ENCODE measurements around the gene NENF.

NENF gene

DNA sequence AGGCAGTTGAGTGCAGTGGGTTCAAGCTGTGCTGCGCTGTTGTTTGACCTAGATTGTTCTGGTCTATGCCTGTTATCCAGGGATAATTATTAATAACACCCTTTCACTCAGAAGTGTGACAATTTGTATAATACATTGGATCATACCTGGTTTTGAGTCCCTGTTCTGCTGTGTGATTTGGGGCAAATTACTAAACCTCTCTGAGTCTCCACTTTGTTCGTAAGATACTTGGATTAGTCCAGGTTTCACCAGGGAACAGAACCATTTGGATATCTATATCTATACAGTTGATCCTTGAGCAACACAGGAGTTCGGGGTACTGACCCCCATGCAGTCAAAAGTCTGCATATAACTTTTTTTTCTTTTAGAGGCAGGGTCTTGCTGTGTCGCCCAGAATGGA lies 2.3 kb downstream of the NENF start:
- Mint-ChIP-seq H3K36me3 (ENCODE audit: low read depth) (no peaks in the 10 kb centered on the region), H3K4me1 (peaks cover 15% of the 10 kb centered on the region), H3K4me3 (no peak overlapping the region), H3K9me3 (no peaks in the 10 kb centered on the region), H3K27ac (no peak overlapping the region), H3K27me3 (ENCODE audit: low read depth, poor library complexity) (peaks cover 28% of the 10 kb centered on the region)
- TF ChIP-seq, protein P1, sequence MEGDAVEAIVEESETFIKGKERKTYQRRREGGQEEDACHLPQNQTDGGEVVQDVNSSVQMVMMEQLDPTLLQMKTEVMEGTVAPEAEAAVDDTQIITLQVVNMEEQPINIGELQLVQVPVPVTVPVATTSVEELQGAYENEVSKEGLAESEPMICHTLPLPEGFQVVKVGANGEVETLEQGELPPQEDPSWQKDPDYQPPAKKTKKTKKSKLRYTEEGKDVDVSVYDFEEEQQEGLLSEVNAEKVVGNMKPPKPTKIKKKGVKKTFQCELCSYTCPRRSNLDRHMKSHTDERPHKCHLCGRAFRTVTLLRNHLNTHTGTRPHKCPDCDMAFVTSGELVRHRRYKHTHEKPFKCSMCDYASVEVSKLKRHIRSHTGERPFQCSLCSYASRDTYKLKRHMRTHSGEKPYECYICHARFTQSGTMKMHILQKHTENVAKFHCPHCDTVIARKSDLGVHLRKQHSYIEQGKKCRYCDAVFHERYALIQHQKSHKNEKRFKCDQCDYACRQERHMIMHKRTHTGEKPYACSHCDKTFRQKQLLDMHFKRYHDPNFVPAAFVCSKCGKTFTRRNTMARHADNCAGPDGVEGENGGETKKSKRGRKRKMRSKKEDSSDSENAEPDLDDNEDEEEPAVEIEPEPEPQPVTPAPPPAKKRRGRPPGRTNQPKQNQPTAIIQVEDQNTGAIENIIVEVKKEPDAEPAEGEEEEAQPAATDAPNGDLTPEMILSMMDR (IDR thresholded peaks at IDR 0.05) = no peak
- DNase-seq = no peak

DNA sequence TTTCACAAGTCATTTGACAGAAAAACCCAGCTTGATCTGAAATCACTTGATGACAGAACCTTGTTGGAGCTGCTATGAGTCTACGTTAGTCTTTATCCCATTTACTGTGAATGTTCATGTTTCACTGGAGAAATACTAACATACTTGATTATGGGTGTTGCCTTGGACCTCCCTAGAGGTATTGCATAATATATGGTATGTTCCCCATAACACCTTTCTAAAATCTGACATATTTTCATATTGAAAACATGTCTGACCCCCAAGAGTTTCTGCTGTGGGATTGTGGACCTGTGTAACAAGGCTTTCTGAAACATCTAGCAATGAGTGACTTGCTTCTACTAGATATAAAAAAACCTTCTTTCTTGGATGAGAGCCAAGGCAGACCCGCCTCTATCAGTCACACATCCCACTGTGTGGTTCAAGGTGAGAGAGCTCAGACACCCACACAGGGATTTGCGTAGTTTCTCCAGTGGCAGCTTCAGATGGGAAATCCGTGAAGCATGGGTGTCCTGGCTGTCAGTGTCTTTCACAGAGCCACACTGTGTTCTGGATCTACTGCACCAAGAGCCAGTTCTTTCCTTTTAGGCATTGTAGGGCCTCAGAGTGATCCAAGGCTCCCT lies 4.6 kb downstream of the NENF start:
- TF ChIP-seq, protein P1 (IDR thresholded peaks at IDR 0.05) = no peak
- Mint-ChIP-seq H3K4me1 (peaks cover 20% of the 10 kb centered on the region), H3K36me3 (ENCODE audit: low read depth) (no peaks in the 10 kb centered on the region), H3K27ac (no peak overlapping the region), H3K27me3 (ENCODE audit: low read depth, poor library complexity) (peaks cover 19% of the 10 kb centered on the region), H3K9me3 (no peaks in the 10 kb centered on the region), H3K4me3 (no peak overlapping the region)
- DNase-seq = no peak

DNA sequence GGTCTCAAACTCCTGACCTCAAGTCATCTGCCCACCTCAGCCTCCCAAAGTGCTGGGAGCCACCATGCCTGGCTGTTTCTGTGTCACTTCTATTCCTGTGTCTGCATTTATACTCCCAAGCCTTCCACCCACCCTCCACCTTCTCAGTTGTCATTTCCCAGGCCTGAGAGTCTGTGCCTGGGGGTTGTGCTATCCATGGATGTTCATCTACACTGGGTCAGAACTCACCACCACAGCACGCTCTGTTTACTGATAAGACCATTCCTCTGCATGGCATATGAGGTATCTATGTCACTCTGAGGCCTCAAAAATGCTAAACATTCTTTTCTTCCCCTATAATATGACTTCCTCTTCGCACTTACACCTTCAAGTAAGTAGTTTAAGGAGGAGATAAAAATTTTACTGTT lies 6.1 kb downstream of the NENF start:
- Mint-ChIP-seq H3K4me3 (no peak overlapping the region), H3K36me3 (ENCODE audit: low read depth) (no peaks in the 10 kb centered on the region), H3K27ac (no peak overlapping the region), H3K9me3 (no peaks in the 10 kb centered on the region), H3K27me3 (ENCODE audit: low read depth, poor library complexity) (peaks cover 14% of the 10 kb centered on the region), H3K4me1 (peaks cover 12% of the 10 kb centered on the region)
- TF ChIP-seq, protein P1 (IDR thresholded peaks at IDR 0.05) = no peak
- DNase-seq = no peak

DNA sequence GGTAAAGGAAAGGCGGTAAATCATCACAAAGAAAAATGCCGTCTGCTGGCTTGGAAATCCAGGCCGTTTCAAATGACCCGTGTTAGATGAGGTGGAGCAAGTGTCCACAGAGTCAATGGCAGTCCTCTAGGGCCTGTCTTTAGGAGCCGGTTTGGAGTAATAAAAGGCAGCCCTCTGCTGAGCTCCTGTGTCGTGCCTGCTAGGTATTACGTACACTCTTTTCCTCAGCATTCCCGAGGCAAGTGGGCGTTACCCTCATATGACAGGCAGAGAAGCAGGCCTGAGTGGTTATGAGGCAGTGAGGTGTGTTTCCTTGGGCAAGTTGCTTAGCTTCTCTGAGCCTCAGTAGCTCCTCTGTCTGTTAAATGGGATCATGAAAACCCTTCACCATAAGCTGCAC lies 7.7 kb downstream of the NENF start:
- TF ChIP-seq, protein P1 (IDR thresholded peaks at IDR 0.05) = no peak
- DNase-seq = no peak
- Mint-ChIP-seq H3K4me3 (no peak overlapping the region), H3K4me1 (peaks cover 11% of the 10 kb centered on the region), H3K9me3 (no peaks in the 10 kb centered on the region), H3K36me3 (ENCODE audit: low read depth) (peaks cover 7% of the 10 kb centered on the region), H3K27ac (no peak overlapping the region), H3K27me3 (ENCODE audit: low read depth, poor library complexity) (peaks cover 7% of the 10 kb centered on the region)

DNA sequence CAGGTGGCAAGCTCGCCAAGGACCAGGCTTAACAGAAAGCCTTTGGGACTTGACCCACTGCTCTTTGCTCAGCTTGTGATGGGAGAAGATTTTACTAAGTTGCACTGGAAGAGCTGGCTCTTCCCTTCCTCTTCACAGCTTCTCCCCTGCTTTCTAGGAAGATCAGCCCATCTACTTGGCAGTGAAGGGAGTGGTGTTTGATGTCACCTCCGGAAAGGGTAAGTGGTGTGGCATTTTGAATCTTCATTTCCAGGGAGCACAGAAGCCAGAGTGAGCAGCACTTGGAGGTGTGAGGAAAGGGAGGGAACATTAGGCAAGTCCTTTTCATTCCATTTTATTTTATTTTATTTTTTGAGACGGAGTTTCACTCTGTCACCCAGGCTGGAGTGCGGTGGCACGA lies 9.7 kb downstream of the NENF start:
- peaks cover 7% of the 10 kb centered on the region for H3K36me3 Mint-ChIP-seq (ENCODE audit: low read depth)

DNA sequence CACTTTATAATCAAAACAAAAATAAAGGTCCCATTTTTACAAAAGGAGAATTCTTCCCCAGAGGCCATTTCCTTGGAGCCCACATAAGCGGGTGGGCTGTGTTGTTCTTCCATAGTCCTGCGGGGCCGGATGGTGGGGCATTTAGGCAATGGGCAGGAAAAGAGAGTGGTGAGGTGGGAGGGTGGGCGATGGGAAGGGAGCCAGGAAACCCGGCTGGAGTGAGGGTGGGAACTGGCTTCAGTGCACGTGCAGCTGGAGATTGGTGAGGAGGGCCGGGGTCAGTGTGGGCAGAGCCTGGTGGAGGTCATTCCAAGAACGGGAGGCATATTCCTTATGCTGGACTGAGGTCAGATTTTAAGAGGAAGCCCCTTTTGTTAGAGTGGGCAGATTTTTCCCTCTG lies 13.6 kb downstream of the NENF start:
- no peak for DNase-seq
- H3K27me3 Mint-ChIP-seq (ENCODE audit: low read depth, poor library complexity) = peaks cover 5% of the 10 kb centered on the region
- no peaks in the 10 kb centered on the region for H3K9me3 Mint-ChIP-seq
- no peak overlapping the region for H3K27ac Mint-ChIP-seq
- H3K4me1 Mint-ChIP-seq = no peaks in the 10 kb centered on the region
- TF ChIP-seq, protein P1 (IDR thresholded peaks at IDR 0.05) = no peak
- H3K4me3 Mint-ChIP-seq = no peak overlapping the region
- peaks cover 7% of the 10 kb centered on the region for H3K36me3 Mint-ChIP-seq (ENCODE audit: low read depth)

More for the DNA sequence above, 9.7 kb downstream of the NENF start:
- H3K4me1 Mint-ChIP-seq = peaks cover 11% of the 10 kb centered on the region
- TF ChIP-seq, protein P1 (IDR thresholded peaks at IDR 0.05) = no peak
- no peak for DNase-seq
- H3K9me3 Mint-ChIP-seq = no peaks in the 10 kb centered on the region
- no peak overlapping the region for H3K4me3 Mint-ChIP-seq
- peaks cover 7% of the 10 kb centered on the region for H3K27me3 Mint-ChIP-seq (ENCODE audit: low read depth, poor library complexity)
- H3K27ac Mint-ChIP-seq = no peak overlapping the region
